Left lung (tissue), 14 donors: Measurements from ENCODE around the gene ADAM29. TPM values are rescaled to one million over a fixed set of nuclear protein-coding genes. Genes with fewer than 3 reads are reported as not detected.
"Not testable (repeated sequence)": the region's sequence is repeated elsewhere in the genome, so short reads cannot be mapped to it uniquely, and the experiment has no call there.

Experiments used
- ATAC-seq: fragments of 200-7000 bp; cut with Tn5 transposase; one replicate; pipeline ENCODE4 v1.9.1; 2020; ENCODE audit warnings: moderate library complexity
- DNase-seq, 4 donors: peaks; one replicate each; pipeline ENCODE4 v3.0.0-alpha.2; 2013 to 2020
- H3K27ac ChIP-seq, 2 donors: fragments of 200-600 bp; sonication (generic) in 1 of 2; one replicate each; pipeline versions ENCODE4 v1.5.0 to v1.8.0; 2020 to 2021
- H3K27me3 ChIP-seq, 2 donors: fragments of 200-600 bp; sonication (generic) in 1 of 2; one replicate each; pipeline versions ENCODE4 v1.5.0 to v1.8.0; 2020 to 2021
- H3K36me3 ChIP-seq, 2 donors: fragments of 200-600 bp; sonication (generic) in 1 of 2; one replicate each; pipeline versions ENCODE4 v1.5.0 to v1.8.0; 2020 to 2021
- H3K4me1 ChIP-seq, 2 donors: fragments of 200-600 bp; one replicate each; pipeline ENCODE4 v1.8.0; 2021
- H3K4me3 ChIP-seq, 2 donors: fragments of 200-600 bp; sonication (generic) in 1 of 2; one replicate each; pipeline versions ENCODE4 v1.5.0 to v1.8.0; 2020 to 2021; ENCODE audit warnings: mild to moderate bottlenecking in 1 of 2
- H3K9me3 ChIP-seq, 2 donors: fragments of 200-600 bp; sonication (generic) in 1 of 2; one replicate each; pipeline versions ENCODE4 v1.5.0 to v1.8.0; 2020 to 2021
- CTCF ChIP-seq, 2 donors: fragments of 200-600 bp; sonication (generic) in 1 of 2; IDR thresholded peaks; one replicate each; pipeline versions ENCODE4 v1.5.0 to v1.8.0; 2021; ENCODE audit warnings: antibody characterized with exemption in 2 of 2
- intact Hi-C, 2 donors: fragments of 100-400 bp; cut with DNase I; formaldehyde crosslinking; loops; one replicate each; pipeline versions ENCODE4 v1.11.2 to v1.14.2; 2022
- long read RNA-seq, 12 donors: library from polyadenylated mRNA in 2 of 12; unstranded in 2 of 12; transcript quantifications; one replicate each; pipeline ENCODE4 v2.0.0 and lab custom pipeline, GENCODE V29; 2019 to 2026
- polyA plus RNA-seq, 6 donors: library from polyadenylated mRNA; unstranded; fragments of 120-200 nt; gene quantifications; one replicate each; pipeline ENCODE4 v1.2.1, GENCODE V29; 2013; ENCODE audit not compliant: insufficient read length in 6 of 6
- total RNA-seq, 2 donors: library from RNA; stranded (reverse); fragmentation: NEBNext Ultra II Directional; extraction: Animal tissue kit (Norgen Biotek cat#: 25700); gene quantifications; one replicate each; pipeline ENCODE4 v1.2.1, GENCODE V29; 2021
- donor health status: DM: no; HTN: yes; CAD: no.
- donor health status: DM: no; HTN: no; CAD: no.

ADAM29 gene
- total RNA-seq (not detected), polyA plus RNA-seq (under 1 TPM in 5 of 6 donors, not detected in 1; 0.06 to 0.11 (median 0.09) TPM)
- long read RNA-seq, donor 1: 0 reads
- long read RNA-seq, donor 2: 0 reads
- long read RNA-seq, donor 3: 0 reads
- long read RNA-seq, donor 4: 0 reads
- long read RNA-seq, donor 5: 0 reads
- long read RNA-seq, donor 6: 0 reads
- long read RNA-seq, donor 7: 0 reads
- long read RNA-seq, donor 8: 0 reads
- long read RNA-seq, donor 9: 0 reads
- long read RNA-seq, donor 10: 0 reads
- long read RNA-seq, donor 11: 0 reads
- long read RNA-seq, donor 12: 0 reads

- H3K9me3 ChIP-seq: no peaks in the 10 kb centered on the region
- no peaks in the 10 kb centered on the region for H3K4me1 ChIP-seq
- no peak within 1 kb of the TSS for H3K4me3 ChIP-seq
- TF ChIP-seq CTCF (IDR thresholded peaks at IDR 0.05): no peak
- intact Hi-C loops: no loop called here
- H3K36me3 ChIP-seq: no peaks in the 10 kb centered on the region
- ATAC-seq (no peak), DNase-seq (no peak)
- no peak within 1 kb of the TSS for H3K27ac ChIP-seq
- H3K27me3 ChIP-seq: no peaks in the 10 kb centered on the region
These were observed at the start of gene ADAM29 for GRCh38 chr4:174918058-174918457. Gene ADAM29 (plus strand): TSS chr4:174918358. CDS start chr4:174975526, 57,168 bp downstream.

GRCh38 chr4:174869339-174869738 is 48.8 kb upstream of the ADAM29 start:
- Histone ChIP-seq H3K27me3 (no peaks in the 10 kb centered on the region), H3K27ac (no peak overlapping the region), H3K4me1 (no peaks in the 10 kb centered on the region), H3K9me3 (no peaks in the 10 kb centered on the region), H3K4me3 (no peak overlapping the region), H3K36me3 (no peaks in the 10 kb centered on the region)
- ATAC-seq (no peak), DNase-seq (no peak)
- intact Hi-C loops: no loop called here
- TF ChIP-seq CTCF (IDR thresholded peaks at IDR 0.05): no peak

- intact Hi-C loops: no loop called here
- Histone ChIP-seq H3K27ac (no peak overlapping the region), H3K4me3 (no peak overlapping the region), H3K4me1 (no peaks in the 10 kb centered on the region), H3K27me3 (no peaks in the 10 kb centered on the region), H3K9me3 (no peaks in the 10 kb centered on the region), H3K36me3 (no peaks in the 10 kb centered on the region)
- no peak for DNase-seq
- ATAC-seq: no peak
- TF ChIP-seq CTCF (IDR thresholded peaks at IDR 0.05): no peak
These were observed 47.8 kb upstream of the ADAM29 start for GRCh38 chr4:174870311-174870710.

GRCh38 chr4:174871407-174871806 is 46.8 kb upstream of the ADAM29 start:
- Histone ChIP-seq H3K9me3 (no peaks in the 10 kb centered on the region), H3K4me1 (no peaks in the 10 kb centered on the region), H3K27me3 (no peaks in the 10 kb centered on the region), H3K36me3 (no peaks in the 10 kb centered on the region), H3K27ac (no peak overlapping the region), H3K4me3 (no peak overlapping the region)
- DNase-seq: peak in 1 of 4 donors; percentile 4
- intact Hi-C loops: no loop called here
- TF ChIP-seq CTCF (IDR thresholded peaks at IDR 0.05): no peak
- peak; percentile 75 for ATAC-seq

GRCh38 chr4:174873146-174873545 is 45.0 kb upstream of the ADAM29 start:
- H3K27me3 ChIP-seq, H3K4me1 ChIP-seq, DNase-seq, H3K4me3 ChIP-seq, H3K36me3 ChIP-seq, ATAC-seq, H3K9me3 ChIP-seq, H3K27ac ChIP-seq, intact Hi-C loops: not testable (repeated sequence)

- Histone ChIP-seq H3K36me3 (no peaks in the 10 kb centered on the region), H3K4me3 (no peak overlapping the region), H3K9me3 (no peaks in the 10 kb centered on the region), H3K27me3 (no peaks in the 10 kb centered on the region), H3K4me1 (no peaks in the 10 kb centered on the region), H3K27ac (no peak overlapping the region)
- peak; percentile 57 for ATAC-seq
- no peak for TF ChIP-seq CTCF (IDR thresholded peaks at IDR 0.05)
- DNase-seq: peak in 1 of 4 donors; percentile 2
- intact Hi-C loops: no loop called here
These were observed 44.2 kb upstream of the ADAM29 start for GRCh38 chr4:174873931-174874330.
